Measurements from ENCODE around the gene PLCB4. TPM values are rescaled to one million over a fixed set of nuclear protein-coding genes. Genes with fewer than 3 reads are reported as not detected.

PLCB4 gene
- polyA plus RNA-seq, 10 donors, result 3.9 to 6.5 (median 5.3) TPM

DNA sequence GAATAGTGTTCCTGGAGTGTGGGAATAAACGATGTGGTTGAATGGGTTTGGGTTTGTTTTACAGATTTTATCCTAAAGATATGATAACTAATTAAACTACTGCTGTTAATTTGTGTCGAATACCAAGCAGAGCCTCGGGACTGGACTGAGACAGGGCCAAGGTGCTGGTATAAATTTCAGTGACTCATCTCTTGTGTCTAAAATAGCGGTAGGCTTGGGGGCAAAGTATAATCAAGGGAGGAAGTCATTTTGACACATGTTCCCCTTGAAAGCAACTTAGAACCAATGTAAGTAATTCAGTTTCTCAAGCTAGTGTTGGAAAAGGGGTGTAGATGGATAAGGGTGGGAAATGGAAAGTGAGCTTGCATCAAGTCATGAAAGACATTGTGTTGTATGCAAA lies 108.4 kb downstream of the PLCB4 start:
- no peak for DNase-seq

DNA sequence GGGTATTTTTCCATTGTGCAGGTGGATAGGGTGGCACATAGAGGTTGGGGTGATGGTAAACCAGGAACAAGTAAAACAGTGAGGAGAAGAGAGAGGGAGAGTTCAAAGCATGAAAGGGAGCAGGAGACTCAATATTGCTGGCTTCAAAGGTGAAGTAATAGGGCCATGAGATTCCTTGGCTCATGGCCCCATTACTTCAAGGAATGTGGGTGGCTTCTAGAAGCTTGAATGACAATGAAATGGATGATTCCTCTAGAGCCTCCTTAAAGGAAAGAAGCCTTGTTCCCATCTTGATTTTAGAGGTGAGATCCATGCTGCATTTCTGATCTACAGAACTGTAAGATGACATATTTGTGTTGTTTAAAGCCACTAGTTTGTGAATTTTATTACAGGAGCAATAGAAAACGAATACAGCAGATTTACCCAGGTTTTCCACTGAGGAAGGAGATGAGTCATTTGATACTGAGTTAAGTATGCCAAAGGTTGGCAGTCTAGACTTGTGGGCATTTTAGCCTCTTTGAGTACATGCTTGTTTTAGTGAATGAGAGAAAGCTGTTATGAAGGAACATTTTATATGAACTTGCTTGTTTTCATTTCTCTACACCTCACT lies 110.4 kb downstream of the PLCB4 start:
- DNase-seq, result no peak

DNA sequence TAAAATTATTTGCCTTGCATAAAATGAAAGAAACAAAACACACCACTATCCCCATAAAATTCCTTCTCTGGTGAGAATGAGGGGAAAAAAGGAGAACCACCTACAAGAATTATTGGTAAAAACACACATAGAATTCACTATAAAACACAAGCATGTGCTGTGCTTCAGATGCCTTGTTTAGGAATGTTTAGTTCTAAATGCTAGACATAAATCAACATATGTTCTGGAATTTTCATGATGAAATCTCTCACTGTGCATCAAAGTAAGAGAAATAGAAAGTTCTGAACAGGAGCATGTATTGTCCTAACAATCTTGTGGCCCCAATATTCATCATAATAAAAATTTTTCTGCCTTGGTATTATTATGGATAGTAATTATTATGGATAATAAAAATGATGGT lies 111.0 kb downstream of the PLCB4 start:
- DNase-seq, result no peak

DNA sequence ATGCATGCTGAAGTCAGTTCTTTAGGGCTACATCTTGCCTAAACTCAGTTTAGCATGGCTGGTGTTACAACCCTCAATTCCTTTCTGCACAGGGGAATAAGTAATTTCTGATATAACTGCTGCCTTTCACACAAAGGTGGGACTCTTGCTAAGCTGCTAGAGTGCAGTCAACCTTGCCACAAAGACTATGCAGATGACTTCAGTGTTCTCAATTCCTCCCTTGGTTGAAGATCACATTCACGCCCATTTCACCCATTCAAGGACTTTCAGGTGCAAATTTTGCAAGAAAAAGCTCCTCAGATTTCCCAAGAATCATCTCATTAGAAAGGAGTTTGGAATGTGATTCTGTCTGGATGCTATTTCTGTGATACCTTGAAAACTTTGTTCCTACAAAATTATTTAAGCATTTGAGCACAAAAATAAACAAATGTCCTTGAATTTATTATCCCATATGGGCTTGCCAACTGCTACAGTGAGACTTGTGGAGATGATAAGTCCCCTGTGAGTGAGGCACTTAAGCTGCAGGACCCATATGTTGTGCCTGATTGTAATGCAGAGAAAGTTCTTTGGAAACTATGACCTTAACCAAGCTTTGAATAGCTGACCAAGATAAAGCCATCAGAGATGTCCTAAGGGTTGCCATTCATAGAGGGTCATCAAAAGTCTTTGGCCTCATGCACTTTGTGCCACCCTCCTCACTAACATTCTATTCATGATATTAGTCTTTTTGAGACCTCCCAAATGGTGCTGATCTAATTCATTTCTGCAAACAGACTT lies 111.8 kb downstream of the PLCB4 start:
- no peak for DNase-seq

DNA sequence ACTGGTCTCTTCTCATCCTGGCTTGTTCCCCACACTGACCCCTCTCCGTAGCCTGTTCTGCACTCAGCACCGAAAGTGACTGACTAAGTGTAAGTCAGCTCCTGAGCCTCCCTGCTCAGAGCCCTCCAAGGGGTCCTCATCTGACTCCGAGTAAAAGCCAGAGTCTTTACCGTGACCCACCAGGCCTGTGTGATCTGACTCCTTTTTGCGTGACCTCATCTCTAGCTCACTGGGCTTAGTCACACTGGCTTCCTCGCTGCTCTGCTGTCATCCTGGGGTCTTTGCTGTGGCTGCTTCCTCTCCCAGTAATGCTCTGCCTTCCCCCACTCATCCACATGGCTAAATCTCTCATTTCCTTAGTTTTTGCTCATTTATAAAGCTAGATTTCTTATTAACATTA lies 116.6 kb downstream of the PLCB4 start:
- peak in 1 of 3 donors; percentile 30 for DNase-seq

DNA sequence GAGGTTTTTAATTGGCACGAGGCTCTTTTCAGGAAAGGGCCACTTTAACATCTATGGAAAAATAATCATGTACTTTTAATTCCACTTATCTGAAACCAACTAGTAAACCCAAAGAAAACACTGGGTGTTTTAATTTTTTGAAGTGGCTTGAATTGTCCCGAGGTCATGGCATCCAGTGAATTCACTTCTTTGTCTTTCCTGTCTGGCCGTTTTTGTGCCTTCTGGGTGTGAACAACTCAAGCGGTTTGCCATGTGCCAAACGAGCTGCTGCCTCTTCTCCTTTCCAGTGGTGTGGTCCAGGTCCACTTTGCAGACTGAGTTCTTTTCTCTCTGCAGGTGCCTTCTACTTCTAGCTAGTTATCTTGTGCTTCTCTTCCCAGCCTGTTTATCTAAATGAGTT lies 117.5 kb downstream of the PLCB4 start:
- no peak for DNase-seq

DNA sequence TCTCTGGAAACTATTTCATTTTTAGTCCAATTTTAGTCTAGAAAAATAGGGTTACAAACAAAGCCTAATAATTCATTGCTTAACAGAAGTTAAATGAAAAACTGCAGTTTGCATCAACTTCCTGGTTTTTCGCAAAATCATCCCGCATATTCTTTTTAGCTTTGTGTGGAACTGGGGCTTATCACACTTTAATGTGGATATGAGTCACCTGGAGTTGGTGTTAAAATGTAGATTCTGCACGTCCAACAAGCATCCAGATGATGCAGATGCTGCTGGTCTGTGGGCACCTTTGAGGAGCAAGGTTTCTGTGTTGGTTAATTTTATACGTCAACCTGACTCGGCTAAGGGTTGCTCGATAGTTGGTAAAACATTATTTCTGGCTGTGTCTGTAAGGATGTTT lies 126.1 kb downstream of the PLCB4 start:
- DNase-seq, result no peak

DNA sequence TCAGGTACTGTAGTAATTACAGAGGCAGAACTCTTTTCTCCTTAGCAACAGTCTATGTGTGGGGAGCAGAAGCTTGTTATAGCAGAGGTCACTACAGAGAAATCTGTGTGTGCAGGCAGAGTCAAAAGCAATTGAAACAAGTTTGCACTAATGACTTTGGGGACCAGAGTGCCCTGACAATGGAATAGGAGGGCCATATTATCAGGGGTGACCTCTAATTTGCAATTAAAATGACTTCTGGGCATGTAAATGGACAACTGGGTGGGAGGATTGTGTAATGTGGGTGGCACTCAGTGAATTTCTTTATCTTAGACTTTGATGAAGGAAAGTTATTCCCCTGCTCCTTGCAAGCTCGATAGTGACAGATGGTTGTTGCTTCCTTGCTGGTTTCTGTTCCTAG lies 127.2 kb downstream of the PLCB4 start:
- no peak for DNase-seq

DNA sequence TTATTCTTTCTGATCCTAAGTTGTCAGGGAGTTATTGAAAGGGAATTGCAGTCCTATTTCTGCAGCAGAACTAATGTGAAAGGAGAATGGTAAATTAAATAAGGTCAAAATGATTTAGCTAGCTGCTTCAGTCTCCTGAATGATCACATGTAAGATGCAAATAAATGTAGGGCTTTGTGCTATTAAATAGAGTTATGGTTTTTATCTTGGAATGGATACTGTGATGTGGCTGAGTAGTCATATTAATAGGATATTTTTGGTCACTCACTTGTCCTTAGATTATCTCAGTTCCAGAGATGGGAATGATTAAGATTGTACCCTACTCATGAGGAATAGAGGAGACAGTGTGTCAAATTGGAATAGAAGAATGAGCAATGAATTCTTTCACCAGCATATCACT lies 129.6 kb downstream of the PLCB4 start:
- DNase-seq, result no peak

DNA sequence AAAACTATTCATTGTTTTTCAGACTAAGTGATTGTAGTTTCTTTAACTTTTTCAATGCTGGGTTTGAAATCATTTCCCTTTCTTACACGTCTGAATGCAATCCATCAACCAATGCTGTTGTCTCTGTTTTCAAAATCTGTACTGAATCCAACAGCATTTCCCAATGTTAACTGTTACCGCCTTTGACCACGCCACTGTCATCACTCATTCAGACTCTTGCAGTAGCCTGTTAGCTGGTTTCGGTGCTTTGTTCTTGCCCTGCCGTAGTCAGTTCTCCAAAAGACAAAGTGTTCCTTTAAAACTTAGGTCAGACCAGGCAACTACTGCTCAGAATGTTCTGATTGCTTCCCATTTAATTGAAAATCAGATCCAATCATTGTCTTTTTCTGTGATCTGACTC lies 131.3 kb downstream of the PLCB4 start:
- DNase-seq, result peak in 1 of 3 donors; percentile 27

DNA sequence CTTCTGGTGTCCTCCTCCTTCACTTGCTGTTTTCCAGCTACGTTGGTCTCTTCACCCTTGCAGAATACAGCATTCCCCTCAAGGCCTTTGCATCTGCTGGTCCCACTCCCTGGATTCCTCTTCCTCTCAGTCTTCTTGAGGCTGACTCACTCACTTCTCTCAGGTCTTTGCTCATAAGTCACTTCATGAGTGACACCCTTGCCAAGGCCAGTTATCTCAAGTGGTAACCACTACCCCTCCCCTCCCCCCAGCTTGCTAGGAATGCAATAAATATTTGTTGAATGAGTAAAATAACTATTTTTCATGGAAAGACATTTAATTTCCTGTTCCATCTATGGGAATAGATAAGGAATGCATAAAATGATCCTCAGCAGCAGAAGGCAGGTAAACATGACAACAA lies 131.7 kb downstream of the PLCB4 start:
- DNase-seq, result peak in 1 of 3 donors; percentile 74

DNA sequence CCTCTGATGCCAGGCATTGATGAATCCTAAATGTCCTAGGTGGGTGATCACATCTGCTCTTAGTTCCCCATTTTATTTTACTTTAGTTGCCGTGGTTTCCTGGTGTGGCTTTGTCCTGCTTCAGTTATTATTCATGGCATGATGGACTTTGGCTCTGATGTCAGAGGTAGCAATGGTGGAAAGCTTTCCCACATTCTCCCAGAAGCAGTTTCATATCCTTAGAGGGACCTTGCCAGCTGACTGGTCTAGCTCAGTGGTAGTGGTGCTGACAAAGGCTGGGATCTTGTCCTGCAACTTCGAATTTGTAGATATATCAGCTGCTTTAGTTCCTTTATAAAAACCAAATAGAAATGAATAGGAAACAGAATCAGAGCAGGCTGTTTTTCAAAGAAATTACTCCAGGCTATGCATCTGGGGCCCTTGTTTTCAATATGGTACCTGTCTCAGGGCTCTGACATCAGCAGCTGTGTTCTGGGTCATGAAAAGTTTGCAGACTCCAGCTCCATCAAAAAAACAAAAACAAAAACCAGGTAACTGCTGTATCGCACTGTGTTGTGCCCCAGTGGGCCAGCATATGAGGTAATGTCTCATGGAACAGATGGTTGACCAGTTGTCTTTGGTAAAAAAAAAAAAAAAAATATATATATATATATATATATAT lies 133.7 kb downstream of the PLCB4 start:
- no peak for DNase-seq

DNA sequence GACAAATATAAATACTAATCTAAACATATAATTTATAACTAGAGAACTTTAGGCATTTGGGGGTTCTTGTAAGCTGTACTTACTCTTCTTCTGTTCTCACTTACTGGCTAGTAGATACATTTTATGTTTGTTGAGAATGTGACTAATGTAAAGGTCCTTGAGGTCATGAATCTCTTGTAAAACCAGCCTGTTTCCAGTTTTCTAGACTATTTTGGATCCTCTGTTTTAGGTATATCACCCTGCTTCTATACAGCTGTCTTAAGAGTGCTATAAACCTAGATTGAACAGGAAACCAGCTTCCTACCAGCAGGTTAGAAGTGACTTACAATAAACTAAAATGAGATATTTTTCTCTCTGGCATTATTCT lies 134.2 kb downstream of the PLCB4 start:
- no peak for DNase-seq

DNA sequence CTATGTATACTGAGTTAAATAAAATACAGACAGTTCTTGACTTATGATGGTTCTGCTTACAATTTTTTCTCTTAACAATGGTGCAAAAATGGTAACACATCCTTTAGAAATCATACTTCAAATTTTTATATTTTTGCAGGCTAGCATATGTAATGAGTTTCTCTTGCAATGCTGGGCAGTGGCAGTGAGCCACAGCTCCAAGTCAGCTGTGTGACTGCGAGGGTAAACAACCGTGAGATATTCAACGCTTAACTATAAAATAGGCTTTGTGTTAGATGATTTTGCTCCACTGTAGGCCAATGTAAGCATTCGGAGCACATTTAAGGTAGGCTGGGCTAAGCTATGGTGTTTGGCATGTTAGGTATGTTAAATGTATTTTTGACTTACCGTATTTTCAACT lies 136.1 kb downstream of the PLCB4 start:
- no peak for DNase-seq

DNA sequence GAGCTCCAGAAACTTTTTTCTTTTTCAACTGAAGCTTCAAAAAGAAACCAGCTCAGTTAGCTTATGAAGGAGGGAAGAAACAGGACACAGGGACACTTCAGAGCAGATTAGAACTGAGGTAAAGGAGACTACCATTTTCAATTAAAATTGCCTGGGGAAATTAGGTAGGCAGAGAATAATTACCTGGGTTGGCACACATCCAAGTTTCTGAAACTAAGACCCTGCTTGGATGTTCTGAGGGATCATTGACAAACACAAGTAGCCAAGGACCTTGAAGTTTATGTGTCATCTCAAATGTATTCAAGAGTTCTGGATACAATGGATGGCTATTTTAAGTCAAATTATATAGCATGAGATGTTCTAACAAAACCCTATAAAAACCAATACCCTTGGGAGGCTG lies 137.6 kb downstream of the PLCB4 start:
- no peak for DNase-seq

DNA sequence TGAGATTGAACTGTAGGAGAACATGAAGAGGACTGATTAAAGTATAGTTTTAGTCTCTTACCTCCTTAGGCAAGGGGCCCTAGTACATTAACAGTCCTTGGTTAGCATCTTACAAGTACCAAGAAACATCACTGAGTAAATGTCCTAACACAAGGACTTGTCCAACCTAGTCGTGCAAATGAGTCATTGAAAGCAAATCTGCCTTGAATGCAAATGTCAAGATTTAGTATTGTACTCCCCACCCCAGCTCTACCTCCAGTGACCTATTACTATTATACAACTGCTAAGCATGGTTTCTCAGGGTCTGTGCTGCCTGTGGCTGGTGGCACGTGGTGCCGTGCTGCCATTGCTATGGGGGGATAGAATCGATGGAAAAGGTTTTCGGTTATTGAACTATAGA lies 138.4 kb downstream of the PLCB4 start:
- no peak for DNase-seq

DNA sequence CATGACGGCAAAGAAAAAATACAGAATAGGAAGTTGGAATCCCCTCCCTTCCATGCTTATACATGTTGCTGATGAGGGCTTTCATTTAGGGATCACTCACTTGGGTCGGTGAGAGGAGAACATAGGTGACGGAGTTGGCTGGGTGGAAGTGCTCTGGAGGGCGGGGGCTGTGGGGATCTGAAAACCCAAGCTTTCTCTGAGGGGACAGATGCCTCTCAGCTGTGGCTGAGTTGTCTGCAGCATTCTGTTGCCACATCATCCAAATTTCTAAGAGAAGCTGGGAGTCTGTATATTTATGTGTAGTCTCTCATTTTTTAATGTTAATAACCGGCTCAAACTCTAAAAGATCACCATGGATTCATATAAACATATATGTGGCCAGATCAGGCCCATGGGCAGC lies 141.5 kb downstream of the PLCB4 start:
- DNase-seq, result no peak

DNA sequence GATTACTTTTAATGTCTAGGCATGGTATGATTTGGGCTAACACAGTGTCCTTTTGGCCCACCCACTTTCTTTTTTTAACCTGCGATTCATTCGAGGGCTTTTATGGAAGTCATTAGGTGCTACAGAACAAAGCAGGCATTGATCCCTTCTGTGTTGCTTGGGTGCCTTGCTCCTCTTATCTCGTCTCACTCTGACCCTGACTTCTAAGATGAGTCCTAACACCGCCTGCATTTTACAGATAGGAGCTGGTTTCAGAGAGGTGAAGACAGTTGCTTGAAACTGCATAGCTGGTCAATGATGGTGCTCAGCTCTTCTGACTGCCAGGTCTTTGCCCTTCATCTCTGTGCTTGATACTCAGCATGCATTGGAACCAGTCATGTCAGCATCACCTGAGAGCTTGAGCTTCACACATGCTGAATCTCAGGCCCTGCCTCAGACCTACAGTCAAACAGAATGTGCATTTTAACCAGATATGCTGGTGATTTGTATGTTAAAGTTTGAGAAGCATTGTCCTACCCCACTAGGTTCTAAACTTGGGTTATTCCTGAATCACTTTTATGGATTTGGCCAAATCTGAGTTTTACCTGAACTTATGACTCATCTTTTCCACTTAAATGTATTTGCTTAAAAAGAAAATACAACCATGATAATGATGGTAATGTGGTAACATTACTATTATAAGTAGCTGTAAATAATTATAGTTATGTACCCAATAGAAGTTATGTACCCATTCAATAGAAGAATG lies 142.3 kb downstream of the PLCB4 start:
- no peak for DNase-seq

DNA sequence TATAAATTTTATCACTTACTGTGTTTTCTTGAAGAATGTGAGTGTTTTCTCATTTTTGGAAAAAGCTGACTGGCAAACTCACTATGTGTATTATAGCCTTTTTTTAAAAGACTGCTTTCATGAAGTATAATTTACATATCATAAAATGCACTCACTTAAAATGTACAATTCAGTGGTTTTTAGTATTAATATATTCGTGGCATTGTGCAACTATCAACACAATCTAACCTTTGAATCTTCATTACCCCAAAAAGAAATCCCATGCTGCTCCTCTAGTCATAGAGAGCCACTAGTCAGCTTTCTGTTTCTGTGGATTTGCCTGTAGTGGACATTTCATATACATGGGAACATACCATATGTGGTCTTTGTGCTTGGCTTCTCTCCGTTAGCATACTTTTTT lies 143.8 kb downstream of the PLCB4 start:
- no peak for DNase-seq

DNA sequence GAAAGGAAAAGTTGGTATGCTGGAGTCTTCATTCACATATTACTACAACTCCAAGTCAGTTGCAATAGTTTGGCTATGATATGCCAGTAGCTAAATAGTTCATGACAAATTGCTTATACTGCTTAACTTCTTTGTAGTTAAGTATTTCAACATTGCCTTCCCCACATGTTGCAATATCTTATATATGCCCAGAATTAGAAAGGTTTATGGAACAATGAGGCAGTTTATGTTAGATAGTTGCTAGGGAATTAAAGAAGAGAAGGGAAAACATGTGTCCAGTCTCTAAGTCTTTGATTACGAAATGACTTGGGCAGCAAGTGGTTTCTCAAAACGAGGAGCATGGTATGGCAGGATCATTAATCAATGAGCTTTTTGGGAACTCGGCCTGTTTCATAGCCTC lies 145.8 kb downstream of the PLCB4 start:
- peak; percentile 25 to 52 (median 49) for DNase-seq

DNA sequence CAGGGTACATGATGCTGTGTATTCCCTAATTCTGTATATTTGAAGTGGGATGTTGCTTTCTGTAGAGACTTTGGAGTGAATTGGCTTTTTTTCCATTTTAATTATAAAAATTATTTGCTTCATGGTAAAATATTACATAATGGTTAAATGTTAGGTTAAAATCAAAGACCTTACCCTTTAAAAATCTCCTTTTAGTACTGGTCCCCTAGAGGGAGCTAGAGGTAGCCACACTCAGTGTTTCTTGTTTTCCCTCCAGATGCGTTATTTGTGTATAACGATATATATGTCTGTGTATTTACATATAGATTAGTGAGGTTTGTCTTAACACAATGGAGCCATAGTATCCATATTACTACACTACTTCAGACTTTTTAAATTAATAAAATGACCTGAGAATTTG lies 146.7 kb downstream of the PLCB4 start:
- DNase-seq, result no peak

DNA sequence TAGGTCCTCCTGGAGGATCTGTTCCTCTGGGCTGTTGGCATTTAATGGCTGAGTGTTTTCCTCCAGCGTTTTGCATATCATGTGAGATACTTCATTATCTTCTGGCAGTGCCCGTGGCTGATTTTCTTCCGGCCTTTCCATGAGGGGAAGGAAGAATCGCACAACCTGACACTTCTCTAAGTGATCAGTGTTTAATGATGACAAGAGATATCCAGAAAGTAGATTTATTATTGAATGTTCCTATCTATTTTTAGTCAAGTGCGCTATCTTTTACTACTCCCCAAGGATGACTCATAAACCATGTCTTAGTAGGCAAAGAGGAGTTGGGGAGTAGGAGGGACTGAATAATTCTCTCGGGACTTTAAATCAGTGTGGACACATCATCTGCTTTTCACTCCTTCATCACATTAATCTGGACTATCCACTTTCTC lies 149.7 kb downstream of the PLCB4 start:
- DNase-seq, result peak in 1 of 3 donors; percentile 66
